ENCODE results near the gene PDE1A.
A peak's percentile ranks its signal among the peaks of the same experiment; 100 is the strongest.
"Not testable (repeated sequence)": the region's sequence is repeated elsewhere in the genome, so short reads cannot be mapped to it uniquely, and the experiment has no call there.

The PDE1A gene

GRCh38 chr2:182351427-182351826 lies 75.4 kb downstream of the PDE1A start:
- no peak for DNase-seq

GRCh38 chr2:182349268-182349667 lies 77.6 kb downstream of the PDE1A start:
- DNase-seq, result no peak

GRCh38 chr2:182345384-182345783 lies 81.5 kb downstream of the PDE1A start:
- no peak for DNase-seq

- no peak for DNase-seq
Observed at GRCh38 chr2:182330451-182331305, 96.2 kb downstream of the PDE1A start.

- DNase-seq, result no peak
Observed at GRCh38 chr2:182324665-182325064, 102.2 kb downstream of the PDE1A start.

- no peak for DNase-seq
Observed at GRCh38 chr2:182321096-182321495, 105.7 kb downstream of the PDE1A start.

GRCh38 chr2:182319556-182320505 lies 107.0 kb downstream of the PDE1A start:
- DNase-seq, result no peak

- DNase-seq, result no peak
Observed at GRCh38 chr2:182318466-182319220, 108.2 kb downstream of the PDE1A start.

- no peak for DNase-seq
Observed at GRCh38 chr2:182316950-182317349, 109.9 kb downstream of the PDE1A start.

- no peak for DNase-seq
Observed at GRCh38 chr2:182302972-182303371, 123.9 kb downstream of the PDE1A start.

GRCh38 chr2:182302174-182302573 lies 124.7 kb downstream of the PDE1A start:
- peak; percentile 84 for DNase-seq

- no peak for DNase-seq
Observed at GRCh38 chr2:182301093-182301492, 125.7 kb downstream of the PDE1A start.

GRCh38 chr2:182300608-182301007 lies 126.2 kb downstream of the PDE1A start:
- DNase-seq, result peak; percentile 49

- DNase-seq, result no peak
Observed at GRCh38 chr2:182299632-182300031, 127.2 kb downstream of the PDE1A start.

GRCh38 chr2:182298456-182298855 lies 128.4 kb downstream of the PDE1A start:
- DNase-seq, result no peak

GRCh38 chr2:182291296-182291695 lies 135.5 kb downstream of the PDE1A start:
- no peak for DNase-seq

GRCh38 chr2:182283512-182283911 lies 143.3 kb downstream of the PDE1A start:
- no peak for DNase-seq

GRCh38 chr2:182281276-182281675 lies 145.6 kb downstream of the PDE1A start:
- DNase-seq, result no peak

GRCh38 chr2:182280118-182280517 lies 146.7 kb downstream of the PDE1A start:
- no peak for DNase-seq

GRCh38 chr2:182276662-182277061 lies 150.2 kb downstream of the PDE1A start:
- DNase-seq, result not testable (repeated sequence)

- no peak for DNase-seq
Observed at GRCh38 chr2:182267971-182268370, 158.9 kb downstream of the PDE1A start.

GRCh38 chr2:182266909-182267308 lies 159.9 kb downstream of the PDE1A start:
- no peak for DNase-seq

- no peak for DNase-seq
Observed at GRCh38 chr2:182265718-182266117, 161.1 kb downstream of the PDE1A start.

All from NCI-H2227 treated with DMSO at 0.1 percent for 48 hours (cell line).